HCT116 (cell line): ENCODE data around the gene MED15.

Source experiments
- ATF3 ChIP-seq: IDR thresholded peaks from 2 replicates; pipeline ENCODE4 v1.6.1; 2012
- EGR1 ChIP-seq: IDR thresholded peaks from 2 replicates; pipeline ENCODE4 v1.6.1; 2012; ENCODE audit warnings: low read depth
- EZH2 ChIP-seq: fragments of 200-600 bp; sonication (generic); IDR thresholded peaks from 2 replicates; pipeline ENCODE4 v1.6.1; 2017; ENCODE audit warnings: antibody characterized with exemption, mixed run types
- EZH2phosphoT487 ChIP-seq: fragments of 200-600 bp; IDR thresholded peaks from 2 replicates; pipeline ENCODE4 v1.6.1; 2018; ENCODE audit warnings: antibody characterized with exemption, borderline replicate concordance
- JUND ChIP-seq: IDR thresholded peaks from 2 replicates; pipeline ENCODE4 v1.6.1; 2012
- POLR2A ChIP-seq: IDR thresholded peaks from 2 replicates; pipeline ENCODE4 v1.7.0; 2011; ENCODE audit warnings: borderline replicate concordance; ENCODE audit not compliant: insufficient read depth, insufficient read length; ENCODE audit errors: extremely low read depth
- POLR2AphosphoS5 ChIP-seq: IDR thresholded peaks from 2 replicates; pipeline ENCODE4 v1.6.1; 2011; ENCODE audit warnings: mild to moderate bottlenecking, low read depth, low read length, moderate library complexity
- SIN3A ChIP-seq: IDR thresholded peaks from 2 replicates; pipeline ENCODE4 v1.6.1; 2012; ENCODE audit warnings: low read depth
- SP1 ChIP-seq: IDR thresholded peaks from 2 replicates; pipeline ENCODE4 v1.6.1; 2012; ENCODE audit warnings: low read depth
- TCF7L2 ChIP-seq: IDR thresholded peaks from 2 replicates; pipeline ENCODE4 v1.7.0; 2011; ENCODE audit warnings: borderline replicate concordance, inconsistent platforms; ENCODE audit not compliant: insufficient read depth, insufficient read length; ENCODE audit errors: extremely low read depth
- YY1 ChIP-seq: IDR thresholded peaks from 2 replicates; pipeline ENCODE4 v1.6.1; 2011; ENCODE audit warnings: low read length, low read depth, moderate library complexity, mild to moderate bottlenecking; ENCODE audit not compliant: insufficient replicate concordance; ENCODE audit errors: extremely low read depth
- ZNF274 ChIP-seq: fragments of 200-500 bp; sonication (Bioruptor generic); IDR thresholded peaks from 2 replicates; pipeline ENCODE4 v1.6.1; 2014; ENCODE audit warnings: mild to moderate bottlenecking, low read depth, low read length, inconsistent platforms
- TF ChIP-seq, protein P1 (sequence below), 3 experiments: fragments of 200-600 bp in 1 of 3; sonication (generic) in 1 of 3; IDR thresholded peaks in 2 of 3; conservative IDR thresholded peaks in 1 of 3; 2 replicates each; pipeline ENCODE4 v1.5.1; 2012 to 2017; ENCODE audit warnings: low read depth in 2 of 3, low read length in 2 of 3, antibody characterized with exemption in 1 of 3, borderline replicate concordance in 1 of 3, control low read depth in 1 of 3, mild to moderate bottlenecking in 1 of 3, mixed read lengths in 1 of 3, mixed run types in 1 of 3, moderate library complexity in 1 of 3; ENCODE audit not compliant: insufficient read depth in 1 of 3

- TF ChIP-seq, protein P1, sequence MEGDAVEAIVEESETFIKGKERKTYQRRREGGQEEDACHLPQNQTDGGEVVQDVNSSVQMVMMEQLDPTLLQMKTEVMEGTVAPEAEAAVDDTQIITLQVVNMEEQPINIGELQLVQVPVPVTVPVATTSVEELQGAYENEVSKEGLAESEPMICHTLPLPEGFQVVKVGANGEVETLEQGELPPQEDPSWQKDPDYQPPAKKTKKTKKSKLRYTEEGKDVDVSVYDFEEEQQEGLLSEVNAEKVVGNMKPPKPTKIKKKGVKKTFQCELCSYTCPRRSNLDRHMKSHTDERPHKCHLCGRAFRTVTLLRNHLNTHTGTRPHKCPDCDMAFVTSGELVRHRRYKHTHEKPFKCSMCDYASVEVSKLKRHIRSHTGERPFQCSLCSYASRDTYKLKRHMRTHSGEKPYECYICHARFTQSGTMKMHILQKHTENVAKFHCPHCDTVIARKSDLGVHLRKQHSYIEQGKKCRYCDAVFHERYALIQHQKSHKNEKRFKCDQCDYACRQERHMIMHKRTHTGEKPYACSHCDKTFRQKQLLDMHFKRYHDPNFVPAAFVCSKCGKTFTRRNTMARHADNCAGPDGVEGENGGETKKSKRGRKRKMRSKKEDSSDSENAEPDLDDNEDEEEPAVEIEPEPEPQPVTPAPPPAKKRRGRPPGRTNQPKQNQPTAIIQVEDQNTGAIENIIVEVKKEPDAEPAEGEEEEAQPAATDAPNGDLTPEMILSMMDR (IDR thresholded peaks at IDR 0.05 in 2 of 3, conservative IDR thresholded peaks at IDR 0.05 in 1 of 3; ENCODE audit: borderline replicate concordance in 1 of 3, insufficient read depth in 1 of 3, low read depth in 2 of 3, low read length in 2 of 3) = no peak
- TF ChIP-seq POLR2AphosphoS5 (no peak), TCF7L2 (no peak), ATF3 (no peak), EZH2 (no peak), EGR1 (no peak), SP1 (no peak), POLR2A (no peak), EZH2phosphoT487 (no peak), YY1 (no peak), ZNF274 (no peak), SIN3A (no peak), JUND (no peak)
These were observed 29.3 kb downstream of the MED15 start for GRCh38 chr22:20536590-20537324.
